Measurements from ENCODE around the gene SNCAIP. TPM values are rescaled to one million over a fixed set of nuclear protein-coding genes. Genes with fewer than 3 reads are reported as not detected.

Gene SNCAIP
- total and polyA plus RNA-seq, 9 of the 15 experiments (the other 6 are each of a cell fraction or from before 2014, with no cell fraction given) = 0.04 TPM; not detected in 8

GRCh38 chr5:122315521-122315920, 3.5 kb downstream of the SNCAIP start (continued):
- TF ChIP-seq YY1 (IDR thresholded peaks at IDR 0.05; ENCODE audit: borderline replicate concordance in 1 of 3, control insufficient read depth in 1 of 3, extremely low read depth in 1 of 3, insufficient read depth in 3 of 3, insufficient read length in 1 of 3, insufficient replicate concordance in 2 of 3, low read depth in 1 of 3, low read length in 2 of 3) = no peak
- TF ChIP-seq MAZ (CRISPR knock-in tag; conservative IDR thresholded peaks at IDR 0.05 in 1 of 2, IDR thresholded peaks at IDR 0.05 in 1 of 2) = no peak
- TF ChIP-seq TSC22D4 (tag; IDR thresholded peaks at IDR 0.05) = no peak
- no peak for TF ChIP-seq ZNF586 (CRISPR knock-in tag; conservative IDR thresholded peaks at IDR 0.05)
- no peak for TF ChIP-seq GTF2A2 (tag; IDR thresholded peaks at IDR 0.05)
- no peak for TF ChIP-seq RBM17 (IDR thresholded peaks at IDR 0.05; ENCODE audit: borderline replicate concordance, low read depth, low read length)
- no peak for TF ChIP-seq HDAC1 (IDR thresholded peaks at IDR 0.05)
- TF ChIP-seq LCOR (CRISPR knock-in tag; IDR thresholded peaks at IDR 0.05) = no peak

DNA sequence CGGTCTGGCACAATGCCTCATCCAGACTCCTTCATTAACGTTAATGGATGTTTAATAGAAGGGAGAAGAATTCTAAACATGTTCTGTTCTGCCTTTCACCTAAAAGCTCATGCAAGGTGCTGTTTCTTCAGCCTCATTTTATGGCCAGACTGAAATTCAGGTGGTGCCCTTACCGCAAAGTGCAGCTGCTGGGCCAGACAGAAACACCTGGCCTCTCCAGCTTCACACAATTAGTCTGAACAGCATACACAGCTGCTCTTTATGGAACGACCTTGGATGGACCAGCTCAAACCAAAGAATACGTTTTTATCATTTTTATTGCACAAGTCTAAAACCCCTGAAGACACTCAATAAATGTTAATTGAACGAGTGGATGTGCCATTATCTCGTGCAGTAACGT, 4.6 kb downstream of the SNCAIP start:
- Histone ChIP-seq H3K4me3 (no peak overlapping the region), H3K36me3 (ENCODE audit: control insufficient read depth, insufficient read depth, low read length) (no peaks in the 10 kb centered on the region), H4K20me1 (replicated peaks; ENCODE audit: control insufficient read depth, insufficient read depth, low read length) (no peaks in the 10 kb centered on the region), H2AFZ (ENCODE audit: low read depth, low read length) (no peak overlapping the region), H3K27me3 (ENCODE audit: control insufficient read depth in 2 of 2, insufficient read depth in 2 of 2, low read length in 2 of 2) (peaks cover 11 to 17% of the 10 kb centered on the region in 2 experiments; a peak in 4 of 5 replicates), H3K9me3 (replicated peaks; ENCODE audit: control insufficient read depth, insufficient read depth, low read depth, low read length) (no peaks in the 10 kb centered on the region), H3K79me2 (ENCODE audit: control insufficient read depth, insufficient read depth, low read length) (no peaks in the 10 kb centered on the region), H3K27ac (ENCODE audit: extremely low read depth, low read depth, low read length) (no peak overlapping the region), H3K9ac (ENCODE audit: insufficient read depth in 1 of 2, low read depth in 2 of 2, low read length in 2 of 2) (no peak overlapping the region), H3K4me2 (ENCODE audit: insufficient read depth, low read length) (no peak overlapping the region), H3K9me1 (ENCODE audit: control insufficient read depth, insufficient read depth, low read length) (no peaks in the 10 kb centered on the region), H3K4me1 (replicated peaks in 1 of 2; ENCODE audit: control insufficient read depth in 2 of 2, insufficient read depth in 2 of 2, low read length in 2 of 2) (peaks cover 0 to 11% of the 10 kb centered on the region in 2 experiments; a peak in 2 of 5 replicates)
- ATAC-seq (no peak), DNase-seq (ENCODE audit: extremely low read depth in 1 of 4, low spot score in 3 of 4) (no peak), FAIRE-seq (no peak)
- ChIA-PET CTCF (ENCODE audit: low intra/inter-chr PET ratio) (interaction anchor here (0.7 kb wide), 1 partner anchor 26 kb away, joined by 3 read pairs; no protein-coding TSS in a partner anchor), POLR2A (interaction anchor here (0.6 kb wide), 1 partner anchor 10 kb away, joined by 4 read pairs; no protein-coding TSS in a partner anchor)
- intact Hi-C loops (cut with micrococcal nuclease) = no loop called here
- WGBS (ENCODE audit: insufficient coverage, low coverage, missing lambda C conversion rate) = 1% methylated on average over 8 of the region's 8 CpGs
- no TSS peak for BruUV-seq (replicated peaks)
- in situ Hi-C loops (cut with MboI) = no loop called here
- TF ChIP-seq MXI1 (IDR thresholded peaks at IDR 0.05; ENCODE audit: low read depth, low read length) (no peak), POLR2H (tag; IDR thresholded peaks at IDR 0.05; ENCODE audit: low read depth) (no peak), HNRNPLL (IDR thresholded peaks at IDR 0.05; ENCODE audit: low read depth, low read length, poor library complexity, severe bottlenecking) (no peak), CUX1 (CRISPR knock-in tag; IDR thresholded peaks at IDR 0.05) (no peak)
- TF ChIP-seq, protein P1, sequence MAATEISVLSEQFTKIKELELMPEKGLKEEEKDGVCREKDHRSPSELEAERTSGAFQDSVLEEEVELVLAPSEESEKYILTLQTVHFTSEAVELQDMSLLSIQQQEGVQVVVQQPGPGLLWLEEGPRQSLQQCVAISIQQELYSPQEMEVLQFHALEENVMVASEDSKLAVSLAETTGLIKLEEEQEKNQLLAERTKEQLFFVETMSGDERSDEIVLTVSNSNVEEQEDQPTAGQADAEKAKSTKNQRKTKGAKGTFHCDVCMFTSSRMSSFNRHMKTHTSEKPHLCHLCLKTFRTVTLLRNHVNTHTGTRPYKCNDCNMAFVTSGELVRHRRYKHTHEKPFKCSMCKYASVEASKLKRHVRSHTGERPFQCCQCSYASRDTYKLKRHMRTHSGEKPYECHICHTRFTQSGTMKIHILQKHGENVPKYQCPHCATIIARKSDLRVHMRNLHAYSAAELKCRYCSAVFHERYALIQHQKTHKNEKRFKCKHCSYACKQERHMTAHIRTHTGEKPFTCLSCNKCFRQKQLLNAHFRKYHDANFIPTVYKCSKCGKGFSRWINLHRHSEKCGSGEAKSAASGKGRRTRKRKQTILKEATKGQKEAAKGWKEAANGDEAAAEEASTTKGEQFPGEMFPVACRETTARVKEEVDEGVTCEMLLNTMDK (IDR thresholded peaks at IDR 0.05; ENCODE audit: borderline replicate concordance, insufficient read depth, low read depth, low read length, poor library complexity, severe bottlenecking) = no peak
